ENCODE results near the gene GLP1R. TPM values are rescaled to one million over a fixed set of nuclear protein-coding genes. Genes with fewer than 3 reads are reported as not detected.

Gene GLP1R
- polyA plus RNA-seq, 1 of the 3 experiments (the other 2 are of a cell fraction), result not detected

- Histone ChIP-seq H3K4me3 (ENCODE audit: low read depth in 2 of 2, low read length in 1 of 2) (no peak overlapping the region), H3K4me2 (no peak overlapping the region), H3F3A (replicated peaks; ENCODE audit: insufficient read depth) (no peaks in the 10 kb centered on the region), H3K9ac (no peak overlapping the region), H3K27me3 (ENCODE audit: insufficient read depth) (no peaks in the 10 kb centered on the region), H3K79me2 (ENCODE audit: insufficient read depth) (no peaks in the 10 kb centered on the region), H3K9me3 (no peaks in the 10 kb centered on the region), H3K36me3 (replicated peaks in 1 of 2; ENCODE audit: control insufficient read depth in 1 of 2, insufficient read depth in 2 of 2, low read length in 1 of 2) (no peaks in the 10 kb centered on the region), H2AFZ (ENCODE audit: low read depth) (no peak overlapping the region), H3K4me1 (ENCODE audit: control insufficient read depth in 1 of 2, insufficient read depth in 2 of 2, low read depth in 1 of 2, low read length in 1 of 2) (peaks cover 0 to 14% of the 10 kb centered on the region in 2 experiments; a peak in 1 of 4 replicates), H3K27ac (ENCODE audit: low read depth in 2 of 2, low read length in 1 of 2) (no peak overlapping the region), H3K9me2 (no peaks in the 10 kb centered on the region), H4K20me1 (ENCODE audit: insufficient read depth) (no peaks in the 10 kb centered on the region)
- POLR2A ChIA-PET, result no interaction called here
- DNase-seq, result no peak
- CTCF ChIA-PET, result interaction anchor here (1.1 to 1.9 kb wide), 5 partner anchors 7 to 226 kb away, joined by 3 to 7 read pairs (median 4); no protein-coding TSS in a partner anchor
- 41% methylated on average over 3 of the region's 7 CpGs for WGBS (ENCODE audit: low lambda C conversion rate)
- TF ChIP-seq NFIC (IDR thresholded peaks at IDR 0.05; ENCODE audit: borderline replicate concordance) (no peak), TEAD4 (IDR thresholded peaks at IDR 0.05; ENCODE audit: borderline replicate concordance, insufficient read depth) (no peak), EZH2phosphoT487 (IDR thresholded peaks at IDR 0.05; ENCODE audit: borderline replicate concordance, low read depth) (no peak), POLR2AphosphoS5 (IDR thresholded peaks at IDR 0.05; ENCODE audit: low read depth, low read length) (no peak), GABPA (IDR thresholded peaks at IDR 0.05; ENCODE audit: low read depth) (no peak), REST (IDR thresholded peaks at IDR 0.05; ENCODE audit: low read depth, low read length) (no peak), RFX5 (IDR thresholded peaks at IDR 0.05; ENCODE audit: low read length) (no peak), SIN3A (IDR thresholded peaks at IDR 0.05; ENCODE audit: borderline replicate concordance, low read depth, low read length) (no peak), CHD2 (IDR thresholded peaks at IDR 0.05; ENCODE audit: low read length, partially characterized antibody) (no peak), TAF1 (IDR thresholded peaks at IDR 0.05; ENCODE audit: borderline replicate concordance, low read depth, low read length) (no peak), FOXJ3 (CRISPR knock-in tag; IDR thresholded peaks at IDR 0.05) (no peak), TCF12 (IDR thresholded peaks at IDR 0.05) (no peak), FOXM1 (IDR thresholded peaks at IDR 0.05; ENCODE audit: low read depth) (no peak), RXRA (IDR thresholded peaks at IDR 0.05; ENCODE audit: borderline replicate concordance, low read depth) (no peak), MAX (IDR thresholded peaks at IDR 0.05; ENCODE audit: low read depth) (no peak), SMC3 (IDR thresholded peaks at IDR 0.05; ENCODE audit: low read depth, low read length) (no peak), YY1 (IDR thresholded peaks at IDR 0.05; ENCODE audit: low read depth) (no peak)
These were observed 35.9 kb downstream of the GLP1R start for GRCh38 chr6:39084506-39084905.

Data from SK-N-SH (cell line).